H1 (cell line): ENCODE data around the gene EHHADH.

Experiments used
- POLR2A ChIP-seq, 2 experiments: IDR thresholded peaks; 1 replicate in 1 of 2; 2 replicates in 1 of 2; pipeline ENCODE4 v1.6.1; 2011; ENCODE audit warnings: low read depth in 2 of 2, low read length in 2 of 2, mild to moderate bottlenecking in 2 of 2; ENCODE audit errors: control extremely low read depth in 1 of 2
- RFX5 ChIP-seq: IDR thresholded peaks from 2 replicates; pipeline ENCODE4 v1.6.1; 2011; ENCODE audit warnings: low read depth, low read length, improper control_type of control experiment, borderline replicate concordance
- ZNF274 ChIP-seq: IDR thresholded peaks from 2 replicates; pipeline ENCODE4 v1.7.0; 2012; ENCODE audit warnings: low read length, borderline replicate concordance; ENCODE audit errors: extremely low read depth
- TF ChIP-seq, protein P1 (sequence below), 3 experiments: IDR thresholded peaks; 1 replicate in 2 of 3; 2 replicates in 1 of 3; pipeline versions ENCODE4 v1.5.1 to v1.6.1; 2011; ENCODE audit warnings: low read length in 3 of 3, mild to moderate bottlenecking in 3 of 3, inconsistent platforms in 2 of 3, low read depth in 1 of 3, moderate library complexity in 1 of 3; ENCODE audit not compliant: insufficient read depth in 1 of 3; ENCODE audit errors: control extremely low read depth in 1 of 3
- TF ChIP-seq, protein P2 (sequence below): IDR thresholded peaks from 2 replicates; pipeline ENCODE4 v1.6.1; 2011; ENCODE audit warnings: low read depth, mild to moderate bottlenecking, low read length; ENCODE audit not compliant: insufficient read depth

DNA sequence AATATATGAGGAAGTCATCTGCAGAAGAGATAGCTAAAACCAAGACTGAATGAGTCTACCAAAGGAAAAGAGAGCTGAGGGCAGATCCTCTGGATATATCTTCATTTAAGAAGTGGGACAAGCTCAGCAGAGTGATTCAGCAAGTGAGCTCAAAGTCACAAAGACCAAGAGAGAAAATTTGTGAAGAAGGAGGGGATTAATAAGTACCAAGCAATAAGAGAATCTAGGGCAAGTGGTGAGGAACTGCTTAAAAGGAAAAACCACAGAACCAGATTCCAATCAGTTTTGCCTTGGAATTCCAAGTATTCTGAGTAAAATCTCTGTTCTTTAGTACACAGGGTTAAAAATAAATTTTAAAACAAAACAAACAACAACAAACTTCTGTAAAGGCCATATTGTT is 3.6 kb downstream of the EHHADH start:
- no peak for TF ChIP-seq RFX5
- TF ChIP-seq, protein P1, sequence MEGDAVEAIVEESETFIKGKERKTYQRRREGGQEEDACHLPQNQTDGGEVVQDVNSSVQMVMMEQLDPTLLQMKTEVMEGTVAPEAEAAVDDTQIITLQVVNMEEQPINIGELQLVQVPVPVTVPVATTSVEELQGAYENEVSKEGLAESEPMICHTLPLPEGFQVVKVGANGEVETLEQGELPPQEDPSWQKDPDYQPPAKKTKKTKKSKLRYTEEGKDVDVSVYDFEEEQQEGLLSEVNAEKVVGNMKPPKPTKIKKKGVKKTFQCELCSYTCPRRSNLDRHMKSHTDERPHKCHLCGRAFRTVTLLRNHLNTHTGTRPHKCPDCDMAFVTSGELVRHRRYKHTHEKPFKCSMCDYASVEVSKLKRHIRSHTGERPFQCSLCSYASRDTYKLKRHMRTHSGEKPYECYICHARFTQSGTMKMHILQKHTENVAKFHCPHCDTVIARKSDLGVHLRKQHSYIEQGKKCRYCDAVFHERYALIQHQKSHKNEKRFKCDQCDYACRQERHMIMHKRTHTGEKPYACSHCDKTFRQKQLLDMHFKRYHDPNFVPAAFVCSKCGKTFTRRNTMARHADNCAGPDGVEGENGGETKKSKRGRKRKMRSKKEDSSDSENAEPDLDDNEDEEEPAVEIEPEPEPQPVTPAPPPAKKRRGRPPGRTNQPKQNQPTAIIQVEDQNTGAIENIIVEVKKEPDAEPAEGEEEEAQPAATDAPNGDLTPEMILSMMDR (IDR thresholded peaks at IDR 0.05; ENCODE audit: control extremely low read depth in 1 of 3, insufficient read depth in 1 of 3, low read depth in 1 of 3, low read length in 3 of 3) = no peak
- no peak for TF ChIP-seq ZNF274
- no peak for TF ChIP-seq POLR2A (IDR thresholded peaks at IDR 0.05; ENCODE audit: control extremely low read depth in 1 of 2, low read depth in 2 of 2, low read length in 2 of 2)
- TF ChIP-seq, protein P2, sequence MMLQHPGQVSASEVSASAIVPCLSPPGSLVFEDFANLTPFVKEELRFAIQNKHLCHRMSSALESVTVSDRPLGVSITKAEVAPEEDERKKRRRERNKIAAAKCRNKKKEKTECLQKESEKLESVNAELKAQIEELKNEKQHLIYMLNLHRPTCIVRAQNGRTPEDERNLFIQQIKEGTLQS = no peak
